Heart left ventricle (tissue), 16 donors: Measurements from ENCODE around the gene EVC2. TPM values are rescaled to one million over a fixed set of nuclear protein-coding genes. Genes with fewer than 3 reads are reported as not detected.

Experiments
- ATAC-seq, 4 donors: fragments of 200-7000 bp; cut with Tn5 transposase; one replicate each; pipeline ENCODE4 v1.9.1; 2020 to 2022; ENCODE audit warnings: moderate library complexity in 4 of 4, mild to moderate bottlenecking in 3 of 4, moderate number of reproducible peaks in 1 of 4
- DNase-seq, 5 donors: peaks; one replicate each; pipeline ENCODE4 v3.0.0-alpha.2; 2020
- H3K27ac ChIP-seq, 12 donors: fragments of 200-600 bp; sonication (generic) in 4 of 12; one replicate each; pipeline versions ENCODE4 v1.5.0 to v1.8.0; 2016 to 2022; ENCODE audit warnings: mild to moderate bottlenecking in 2 of 12
- H3K27me3 ChIP-seq, 9 donors: fragments of 200-600 bp; sonication (generic) in 2 of 9; one replicate each; pipeline versions ENCODE4 v1.5.1 to v1.8.0; 2016 to 2022; ENCODE audit warnings: mild to moderate bottlenecking in 3 of 9
- H3K36me3 ChIP-seq, 9 donors: fragments of 200-600 bp; sonication (generic) in 2 of 9; one replicate each; pipeline versions ENCODE4 v1.5.0 to v1.8.0; 2018 to 2022; ENCODE audit warnings: mild to moderate bottlenecking in 2 of 9
- H3K4me1 ChIP-seq, 12 donors: fragments of 200-600 bp; sonication (generic) in 4 of 12; one replicate each; pipeline versions ENCODE4 v1.5.0 to v1.8.0; 2016 to 2022; ENCODE audit warnings: mild to moderate bottlenecking in 3 of 12
- H3K4me3 ChIP-seq, 12 donors: fragments of 200-600 bp; sonication (generic) in 4 of 12; one replicate each; pipeline versions ENCODE4 v1.5.0 to v1.8.0; 2017 to 2022; ENCODE audit warnings: mild to moderate bottlenecking in 9 of 12, moderate library complexity in 4 of 12
- H3K9me3 ChIP-seq, 12 donors: fragments of 200-600 bp; sonication (generic) in 4 of 12; one replicate each; pipeline versions ENCODE4 v1.5.0 to v1.8.0; 2016 to 2022; ENCODE audit warnings: mild to moderate bottlenecking in 1 of 12
- CTCF ChIP-seq, 12 donors: fragments of 200-600 bp; sonication (generic) in 4 of 12; IDR thresholded peaks; one replicate each; pipeline versions ENCODE4 v1.5.0 to v1.8.0; 2018 to 2022; ENCODE audit warnings: antibody characterized with exemption in 12 of 12, mild to moderate bottlenecking in 5 of 12
- POLR2A ChIP-seq, 2 donors: fragments of 450-650 bp; IDR thresholded peaks; one replicate each; pipeline ENCODE4 v1.6.1; 2017; ENCODE audit warnings: antibody characterized with exemption in 2 of 2, mild to moderate bottlenecking in 2 of 2, moderate library complexity in 2 of 2
- WGBS, 4 donors: extraction: QIAGEN DNeasy Blood & Tissue Kit in 2 of 4; methylation state at CpG; one replicate each; pipeline versions ENCODE4 v1.1.5 to v1.1.7; 2013 to 2018; 5-methylcytosine and 5-hydroxymethylcytosine counted together
- intact Hi-C, 10 donors: fragments of 100-400 bp; cut with DNase I; formaldehyde crosslinking; loops; one replicate each; pipeline versions ENCODE4 v1.11.1 to v1.14.2; 2022
- polyA plus RNA-seq, 2 donors: library from polyadenylated mRNA; stranded (reverse); fragments of 200-250 nt; gene quantifications; one replicate each; pipeline ENCODE4 v1.2.3, GENCODE V29; 2013
- total RNA-seq, 9 donors: library from RNA; depleted of rRNA in 2 of 9; stranded (reverse); fragments of >200 nt in 2 of 9; fragmentation: NEBNext Ultra II Directional in 3 of 9; extraction: Animal tissue kit (Norgen Biotek cat#: 25700) in 3 of 9; gene quantifications; one replicate each; pipeline versions ENCODE4 v1.1.0 to v1.2.4, GENCODE V29; 2016 to 2023
- donor health status: ischemic (EF 13 %, LVEDD 7.1; RV severe dilation, severe dysfunction).
- donor health status: healthy with polysubstance abuse.
- donor health status: DM: no; HTN: yes; CAD: no.
- donor health status: DM: no; HTN: no; CAD: no.
- donor health status: ischemic (EF 25% LVEDD 6.9; RV normal size, moderate dysfunction).
- donor health status: ischemic (EF 25% LVEDD 5.7; RV mildly dilated, moderate dysfunction).
- donor health status: healthy.
- donor health status: DM: yes; HTN: yes; CAD: no.
- donor health status: ischemic (EF 35%, LVEDD 5.7; RV mildly dilated, moderate dysfunction).
- donor health status: nonischemic (EF 11% LVEDD 7.7; RV severe dilation, severe dysfunction).
- donor health status: DM: yes; HTN: yes; CAD: no.
- donor health status: PGD.
- donor health status: ischemic (EF 29% LVEDD 5.4; RV normal size, mild dysfunction).
- donor health status: nonischemic (EF 23%, LVEDD 6.1; RV moderate dilation, normal function).

The EVC2 gene
- total and polyA plus RNA-seq, 11 donors = 0.46 to 3.1 (median 0.95) TPM

GRCh38 chr4:5757091-5757490 lies 48.7 kb upstream of the EVC2 start:
- DNase-seq = no peak
- ATAC-seq = no peak
- H3K4me3 ChIP-seq = no peak overlapping the region
- H3K36me3 ChIP-seq = peaks cover 0 to 58% (median 22%) of the 10 kb centered on the region in 9 donors
- H3K9me3 ChIP-seq = no peaks in the 10 kb centered on the region
- TF ChIP-seq POLR2A (IDR thresholded peaks at IDR 0.05) (no peak), CTCF (IDR thresholded peaks at IDR 0.05) (no peak)
- no peaks in the 10 kb centered on the region for H3K4me1 ChIP-seq
- no peak overlapping the region for H3K27ac ChIP-seq
- H3K27me3 ChIP-seq = no peaks in the 10 kb centered on the region
- intact Hi-C loops = no loop called here
- 85 to 93% (median 91%) methylated on average over 7 of the region's 7 CpGs for WGBS, 4 donors

DNA sequence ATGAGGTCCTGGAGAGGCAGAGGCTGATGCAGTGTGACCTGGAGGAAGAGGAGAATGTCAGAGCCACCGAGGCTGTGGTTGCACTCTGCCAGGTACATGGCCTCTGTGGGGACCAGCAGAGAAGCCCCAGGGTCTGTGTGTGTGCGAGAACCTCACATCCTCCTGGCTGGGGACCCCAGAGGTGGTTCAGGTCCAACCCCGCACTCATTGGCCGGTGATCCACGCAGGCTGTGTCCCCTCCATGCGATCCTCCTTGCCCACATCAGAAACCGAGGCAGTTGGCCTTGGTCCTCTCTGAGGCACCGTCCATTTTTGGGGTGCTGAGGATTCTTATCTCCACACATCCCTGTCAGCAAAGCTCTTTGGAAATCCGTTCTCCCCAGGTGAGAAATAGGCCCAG lies 47.9 kb upstream of the EVC2 start:
- no peaks in the 10 kb centered on the region for H3K4me1 ChIP-seq
- H3K9me3 ChIP-seq = no peaks in the 10 kb centered on the region
- no peak overlapping the region for H3K4me3 ChIP-seq
- H3K27ac ChIP-seq = no peak overlapping the region
- H3K27me3 ChIP-seq = no peaks in the 10 kb centered on the region
- no peak for ATAC-seq
- intact Hi-C loops = no loop called here
- DNase-seq = no peak
- TF ChIP-seq CTCF (IDR thresholded peaks at IDR 0.05) = no peak
- no peak for TF ChIP-seq POLR2A (IDR thresholded peaks at IDR 0.05)
- WGBS, 4 donors = 90 to 97% (median 91%) methylated on average over 9 of the region's 9 CpGs
- peaks cover 0 to 58% (median 22%) of the 10 kb centered on the region in 9 donors for H3K36me3 ChIP-seq

DNA sequence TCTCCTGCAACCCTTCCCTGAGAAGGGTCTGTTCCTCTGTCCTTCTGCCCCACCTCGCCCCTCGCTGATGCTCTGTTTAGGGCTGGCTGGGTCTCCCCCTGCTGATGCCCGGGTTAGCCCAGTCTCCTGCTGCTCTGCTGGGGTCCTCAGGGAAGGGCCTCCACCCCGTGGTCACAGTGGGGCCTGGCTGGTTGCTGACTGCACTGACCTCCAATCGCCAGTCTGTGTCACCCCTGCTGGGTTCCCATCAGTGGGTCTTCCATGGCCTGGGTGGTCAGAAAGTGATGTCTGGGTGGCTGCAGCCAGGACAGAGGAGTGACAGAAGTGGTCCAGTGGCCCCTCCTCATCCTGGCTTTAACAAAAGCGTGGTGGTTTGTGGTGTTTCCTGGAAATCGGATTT lies 47.3 kb upstream of the EVC2 start:
- no peaks in the 10 kb centered on the region for H3K9me3 ChIP-seq
- WGBS, 4 donors = 74 to 87% (median 80%) methylated on average over 6 to 7 of the region's 7 CpGs
- intact Hi-C loops = no loop called here
- H3K36me3 ChIP-seq = peaks cover 0 to 60% (median 22%) of the 10 kb centered on the region in 9 donors
- DNase-seq = no peak
- no peaks in the 10 kb centered on the region for H3K4me1 ChIP-seq
- no peak overlapping the region for H3K4me3 ChIP-seq
- no peak for TF ChIP-seq CTCF (IDR thresholded peaks at IDR 0.05)
- TF ChIP-seq POLR2A (IDR thresholded peaks at IDR 0.05) = no peak
- H3K27me3 ChIP-seq = no peaks in the 10 kb centered on the region
- no peak for ATAC-seq
- H3K27ac ChIP-seq = no peak overlapping the region

DNA sequence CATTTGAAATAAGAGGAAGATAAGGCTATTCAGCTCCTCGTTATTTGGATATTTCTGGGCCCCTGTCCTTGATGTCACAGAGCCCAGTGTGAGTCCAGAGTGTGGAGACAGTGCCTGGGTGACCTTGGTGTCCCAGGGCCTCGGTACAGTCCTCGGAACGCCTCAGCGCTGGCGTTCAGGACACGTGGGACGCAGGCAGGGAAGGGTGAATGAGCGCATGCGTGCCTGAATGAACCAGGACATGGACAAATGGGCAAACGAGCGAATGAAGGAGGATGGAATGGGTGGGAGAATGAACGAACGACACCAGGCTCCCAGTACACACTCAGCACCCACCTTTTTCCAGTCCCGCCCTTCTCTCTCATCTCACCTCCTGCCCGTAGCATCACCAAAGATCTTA lies 46.8 kb upstream of the EVC2 start:
- Histone ChIP-seq H3K27ac (no peak overlapping the region), H3K9me3 (no peaks in the 10 kb centered on the region), H3K27me3 (no peaks in the 10 kb centered on the region), H3K4me3 (no peak overlapping the region), H3K4me1 (no peaks in the 10 kb centered on the region), H3K36me3 (peaks cover 0 to 64% (median 22%) of the 10 kb centered on the region in 9 donors)
- ATAC-seq (no peak), DNase-seq (no peak)
- TF ChIP-seq POLR2A (IDR thresholded peaks at IDR 0.05) (no peak), CTCF (IDR thresholded peaks at IDR 0.05) (no peak)
- 90 to 95% (median 93%) methylated on average over 16 of the region's 16 CpGs for whole genome bisulfite sequencing, 4 donors
- intact Hi-C loops = no loop called here
